H1 (cell line): ENCODE results near the gene RGL1. TPM values are rescaled to one million over a fixed set of nuclear protein-coding genes. Genes with fewer than 3 reads are reported as not detected.

Experiments
- CTCF ChIA-PET: fragments of 300-600 bp; sonication (Branson Sonifier 250); formaldehyde crosslinking; loops from one replicate; lab custom pipeline; 2021; ENCODE audit not compliant: partially characterized antibody; lab: Charles Lee
- POLR2A ChIA-PET: fragments of 300-600 bp; sonication (Branson Sonifier 250); formaldehyde crosslinking; loops from one replicate; lab custom pipeline; 2021; ENCODE audit warnings: inconsistent platforms; ENCODE audit not compliant: partially characterized antibody; lab: Charles Lee
- DNase-seq, 2 experiments: peaks; one replicate each; pipeline versions ENCODE4 v3.0.0 to v3.0.0-alpha.2; 2010 to 2022; ENCODE audit warnings: low spot score in 2 of 2, low read depth in 1 of 2, mixed read lengths in 1 of 2
- FAIRE-seq: peaks from 2 replicates; lab custom pipeline; 2011; peaks lifted over from hg19 to GRCh38; lab: Jason Lieb, UNC
- H2AFZ ChIP-seq: 2 replicates; pipeline ENCODE4 v1.8.1; 2012; ENCODE audit warnings: low read length, inconsistent platforms
- H2AK5ac ChIP-seq: 2 replicates; pipeline ENCODE4 v1.6.1; 2013; ENCODE audit warnings: low read depth, low read length
- H2BK120ac ChIP-seq: replicated peaks from 2 replicates; pipeline ENCODE3; 2013; ENCODE audit warnings: low read depth, low read length, inconsistent platforms
- H2BK12ac ChIP-seq: 2 replicates; pipeline ENCODE4 v1.6.1; 2013; ENCODE audit warnings: low read depth, low read length
- H2BK15ac ChIP-seq: 2 replicates; pipeline ENCODE4 v1.6.1; 2013; ENCODE audit warnings: low read length
- H2BK20ac ChIP-seq: 2 replicates; pipeline ENCODE4 v1.6.1; 2013; ENCODE audit warnings: low read length
- H2BK5ac ChIP-seq: 2 replicates; pipeline ENCODE4 v1.6.1; 2013; ENCODE audit warnings: low read depth, low read length
- H3K14ac ChIP-seq: 2 replicates; pipeline ENCODE4 v1.6.1; 2013; ENCODE audit warnings: inconsistent platforms; ENCODE audit not compliant: insufficient read length
- H3K18ac ChIP-seq: 2 replicates; pipeline ENCODE4 v1.6.1; 2013; ENCODE audit warnings: low read length; ENCODE audit errors: extremely low read depth
- H3K23ac ChIP-seq: 2 replicates; pipeline ENCODE4 v1.6.1; 2013; ENCODE audit warnings: inconsistent platforms; ENCODE audit not compliant: insufficient read length
- H3K23me2 ChIP-seq: 2 replicates; pipeline ENCODE4 v1.6.1; 2013; ENCODE audit warnings: low read depth, low read length
- H3K27ac ChIP-seq: 2 replicates; pipeline ENCODE4 v1.6.1; 2011; ENCODE audit warnings: low read depth, low read length, inconsistent platforms
- H3K27me3 ChIP-seq, 4 experiments: replicated peaks in 1 of 4; 1 replicate in 1 of 4; 2 replicates in 3 of 4; pipeline versions ENCODE4 v1.6.1 to v1.8.1; 2011 to 2013; ENCODE audit warnings: low read length in 3 of 4, mild to moderate bottlenecking in 3 of 4, inconsistent platforms in 2 of 4, mixed read lengths in 2 of 4, moderate library complexity in 1 of 4; ENCODE audit not compliant: control insufficient read depth in 3 of 4, insufficient read depth in 3 of 4; ENCODE audit errors: extremely low read depth in 1 of 4
- H3K36me3 ChIP-seq, 4 experiments: 2 replicates each; pipeline versions ENCODE4 v1.6.1 to v1.8.1; 2011 to 2013; ENCODE audit warnings: mild to moderate bottlenecking in 4 of 4, low read length in 3 of 4, moderate library complexity in 2 of 4, control low read depth in 1 of 4, inconsistent platforms in 1 of 4; ENCODE audit not compliant: insufficient read depth in 4 of 4, control insufficient read depth in 2 of 4
- H3K4ac ChIP-seq: replicated peaks from 2 replicates; pipeline ENCODE3; 2013; ENCODE audit warnings: low read length, low read depth, mixed read lengths, inconsistent platforms; ENCODE audit not compliant: insufficient read length
- H3K4me1 ChIP-seq, 4 experiments: replicated peaks in 1 of 4; 1 replicate in 1 of 4; 2 replicates in 3 of 4; pipeline versions ENCODE4 v1.6.1 to v1.8.1; 2011 to 2013; ENCODE audit warnings: low read length in 3 of 4, inconsistent platforms in 2 of 4, mixed read lengths in 1 of 4; ENCODE audit not compliant: insufficient read depth in 4 of 4, control insufficient read depth in 3 of 4
- H3K4me2 ChIP-seq, 2 experiments: 2 replicates each; pipeline versions ENCODE4 v1.6.1 to v1.8.1; 2011 to 2013; ENCODE audit warnings: low read depth in 2 of 2, low read length in 2 of 2, control low read depth in 1 of 2, inconsistent platforms in 1 of 2, mild to moderate bottlenecking in 1 of 2; ENCODE audit not compliant: insufficient read depth in 1 of 2
- H3K4me3 ChIP-seq, 4 experiments: fragments of 200-600, 300-600 bp in 1 of 4; sonication (generic), shearing (Covaris generic), sonication (Bioruptor Twin) in 1 of 4; 2 replicates each; pipeline versions ENCODE4 v1.5.1 to v1.8.1; 2011 to 2016; ENCODE audit warnings: low read length in 4 of 4, low read depth in 3 of 4, control low read depth in 2 of 4, inconsistent platforms in 2 of 4, mild to moderate bottlenecking in 2 of 4, mixed read lengths in 1 of 4, moderate library complexity in 1 of 4; ENCODE audit not compliant: insufficient read depth in 2 of 4; ENCODE audit errors: extremely low read depth in 1 of 4
- H3K56ac ChIP-seq: replicated peaks from 2 replicates; pipeline ENCODE3; 2013; ENCODE audit warnings: low read depth, mild to moderate bottlenecking, mixed read lengths, low read length, inconsistent platforms; ENCODE audit not compliant: insufficient read length
- H3K79me1 ChIP-seq: 2 replicates; pipeline ENCODE4 v1.6.1; 2013; ENCODE audit warnings: low read depth, low read length, control low read depth
- H3K79me2 ChIP-seq, 2 experiments: 2 replicates each; pipeline versions ENCODE4 v1.6.1 to v1.8.1; 2012 to 2013; ENCODE audit warnings: low read length in 2 of 2, mild to moderate bottlenecking in 2 of 2, inconsistent platforms in 1 of 2; ENCODE audit not compliant: insufficient read depth in 2 of 2, control insufficient read depth in 1 of 2
- H3K9ac ChIP-seq, 4 experiments: replicated peaks in 1 of 4; 1 replicate in 1 of 4; 2 replicates in 3 of 4; pipeline versions ENCODE4 v1.6.1 to v1.8.1; 2011 to 2013; ENCODE audit warnings: low read depth in 3 of 4, low read length in 3 of 4, control low read depth in 2 of 4, mild to moderate bottlenecking in 2 of 4, moderate library complexity in 2 of 4, inconsistent platforms in 1 of 4; ENCODE audit errors: extremely low read depth in 1 of 4
- H3K9me3 ChIP-seq, 2 experiments: 2 replicates each; pipeline versions ENCODE4 v1.6.1 to v1.8.1; 2012 to 2013; ENCODE audit warnings: mild to moderate bottlenecking in 2 of 2, moderate library complexity in 2 of 2, control low read depth in 1 of 2, inconsistent platforms in 1 of 2, low read depth in 1 of 2, low read length in 1 of 2, mixed read lengths in 1 of 2; ENCODE audit not compliant: insufficient read depth in 2 of 2
- H4K20me1 ChIP-seq, 2 experiments: replicated peaks in 1 of 2; 2 replicates each; pipeline versions ENCODE3 to v1.8.1; 2011 to 2013; ENCODE audit warnings: inconsistent platforms in 2 of 2, low read length in 2 of 2, mild to moderate bottlenecking in 1 of 2; ENCODE audit not compliant: insufficient read depth in 2 of 2, control insufficient read depth in 1 of 2
- H4K5ac ChIP-seq: 2 replicates; pipeline ENCODE4 v1.6.1; 2013; ENCODE audit warnings: low read length, low read depth, mixed read lengths, inconsistent platforms; ENCODE audit not compliant: insufficient read length
- H4K8ac ChIP-seq: 2 replicates; pipeline ENCODE4 v1.8.0; 2013; ENCODE audit warnings: mild to moderate bottlenecking, moderate library complexity, low read length, inconsistent platforms; ENCODE audit not compliant: insufficient read depth; ENCODE audit errors: extremely low read depth
- H4K91ac ChIP-seq: replicated peaks from 2 replicates; pipeline ENCODE3; 2013; ENCODE audit warnings: low read length, mixed read lengths, inconsistent platforms; ENCODE audit not compliant: insufficient read length
- BACH1 ChIP-seq: IDR thresholded peaks from 2 replicates; pipeline ENCODE4 v1.6.1; 2012; ENCODE audit warnings: low read length, improper control_type of control experiment
- CBX5 ChIP-seq: fragments of 300-800, 300-1000 bp; sonication (generic); IDR thresholded peaks from 2 replicates; pipeline ENCODE4 v1.7.1; 2016; ENCODE audit warnings: antibody characterized with exemption, low read length, low read depth
- EP300 ChIP-seq, 2 experiments: IDR thresholded peaks; 1 replicate in 1 of 2; 2 replicates in 1 of 2; pipeline ENCODE4 v1.6.1; 2011 to 2012; ENCODE audit warnings: low read depth in 2 of 2, low read length in 2 of 2, mild to moderate bottlenecking in 2 of 2, borderline replicate concordance in 1 of 2, inconsistent platforms in 1 of 2, moderate library complexity in 1 of 2
- FOSL1 ChIP-seq: IDR thresholded peaks from 2 replicates; pipeline ENCODE4 v1.6.1; 2011; ENCODE audit warnings: mild to moderate bottlenecking, low read depth, low read length, moderate library complexity; ENCODE audit not compliant: insufficient read depth
- HDAC6 ChIP-seq: IDR thresholded peaks from one replicate; pipeline ENCODE4 v1.7.1; 2012; ENCODE audit warnings: low read depth, mild to moderate bottlenecking, inconsistent platforms, low read length, moderate library complexity
- JUND ChIP-seq: IDR thresholded peaks from 2 replicates; pipeline ENCODE4 v1.6.1; 2011; ENCODE audit warnings: mild to moderate bottlenecking, improper control_type of control experiment, low read length
- POLR2AphosphoS5 ChIP-seq: IDR thresholded peaks from 2 replicates; pipeline ENCODE4 v1.6.1; 2011; ENCODE audit warnings: low read depth, low read length
- SAP30 ChIP-seq: fragments of 300-600 bp; sonication (generic); IDR thresholded peaks from 2 replicates; pipeline ENCODE4 v1.7.1; 2012; ENCODE audit warnings: low read length, moderate library complexity, mild to moderate bottlenecking, inconsistent platforms; ENCODE audit not compliant: insufficient read depth, insufficient replicate concordance
- TAF1 ChIP-seq: IDR thresholded peaks from 2 replicates; pipeline ENCODE4 v1.6.1; 2011; ENCODE audit warnings: mild to moderate bottlenecking, low read depth, low read length
- TCF12 ChIP-seq: IDR thresholded peaks from 2 replicates; pipeline ENCODE4 v1.6.1; 2011; ENCODE audit warnings: low read depth, mild to moderate bottlenecking, low read length
- TEAD4 ChIP-seq: IDR thresholded peaks from 2 replicates; pipeline ENCODE4 v1.6.1; 2012; ENCODE audit warnings: low read depth, low read length, inconsistent platforms, mixed read lengths
- YY1 ChIP-seq: IDR thresholded peaks from 2 replicates; pipeline ENCODE4 v1.6.1; 2011; ENCODE audit warnings: low read depth, mild to moderate bottlenecking, low read length
- WGBS, 2 experiments: shearing (Covaris generic) in 1 of 2; methylation state at CpG; one replicate each; pipeline versions ENCODE4 v1.1.6 to v1.1.7; 2013 to 2015; ENCODE audit warnings: low lambda C conversion rate in 2 of 2, mixed read lengths in 2 of 2, inconsistent platforms in 1 of 2, low coverage in 1 of 2, missing lambda C conversion rate in 1 of 2; ENCODE audit not compliant: insufficient replicate concordance in 2 of 2, insufficient coverage in 1 of 2, insufficient read length in 1 of 2; ENCODE audit errors: extremely low coverage in 1 of 2, missing lambda C conversion rate in 1 of 2; 5-methylcytosine and 5-hydroxymethylcytosine counted together
- polyA plus RNA-seq, 7 experiments: library from polyadenylated mRNA; depleted of rRNA in 3 of 7; stranded (reverse) in 5 of 7; unstranded in 2 of 7; fragments of >200 nt in 5 of 7; fragments of 200-250 nt in 2 of 7; gene quantifications; 1 replicate in 5 of 7; 2 replicates in 1 of 7; 4 replicates in 1 of 7; pipeline versions ENCODE4 v1.2.1 to v1.2.3, GENCODE V29; 2011 to 2013; ENCODE audit warnings: missing spikeins in 2 of 7, mixed read lengths in 2 of 7
- total RNA-seq: library from RNA; stranded (reverse); fragmentation: NEBNext Ultra II Directional; extraction: Animal tissue kit (Norgen Biotek cat#: 25700); gene quantifications from 2 replicates; pipeline ENCODE4 v1.2.1, GENCODE V29; 2021

Gene RGL1
- total and polyA plus RNA-seq, 2 of the 8 experiments (the other 6 are each of a cell fraction or from before 2014, with no cell fraction given) = 0.98 to 2.4 TPM

- no peak overlapping the region for H3K56ac ChIP-seq
- H4K91ac ChIP-seq = no peak overlapping the region
- no peak overlapping the region for H2BK20ac ChIP-seq
- H2BK15ac ChIP-seq = no peak overlapping the region
- WGBS, 2 experiments = 81% methylated on average over 2 of the region's 2 CpGs; no CpG with 5 or more reads in 1 of the 2 experiments
- FAIRE-seq (no peak), DNase-seq (no peak)
- H3K14ac ChIP-seq = no peak overlapping the region
- no peak overlapping the region for H3K4me2 ChIP-seq
- H2AK5ac ChIP-seq = no peak overlapping the region
- H4K5ac ChIP-seq = no peak overlapping the region
- no peak overlapping the region for H3K4ac ChIP-seq
- no peaks in the 10 kb centered on the region for H3K79me1 ChIP-seq
- no peaks in the 10 kb centered on the region for H3K79me2 ChIP-seq
- no peaks in the 10 kb centered on the region for H3K9me3 ChIP-seq
- no peak overlapping the region for H2BK120ac ChIP-seq
- ChIA-PET CTCF (interaction anchor here (0.7 to 2.0 kb wide), 3 partner anchors 42 to 880 kb away, joined by 3 to 4 read pairs (median 3); no protein-coding TSS in a partner anchor), POLR2A (no interaction called here)
- no peak overlapping the region for H3K23ac ChIP-seq
- H3K27ac ChIP-seq = no peak overlapping the region
- H4K8ac ChIP-seq = no peak overlapping the region
- no peak overlapping the region for H2BK12ac ChIP-seq
- H3K27me3 ChIP-seq = no peaks in the 10 kb centered on the region
- H3K4me3 ChIP-seq = no peak overlapping the region
- H2AFZ ChIP-seq = no peak overlapping the region
- no peak overlapping the region for H3K9ac ChIP-seq
- TF ChIP-seq EP300 (IDR thresholded peaks at IDR 0.05; ENCODE audit: borderline replicate concordance in 1 of 2, low read depth in 2 of 2, low read length in 2 of 2) (no peak), SAP30 (no peak), CBX5 (no peak), BACH1 (no peak), TAF1 (no peak), HDAC6 (no peak), POLR2AphosphoS5 (no peak), JUND (no peak), YY1 (no peak), TEAD4 (no peak), TCF12 (no peak), FOSL1 (no peak)
- H2BK5ac ChIP-seq = no peak overlapping the region
- H4K20me1 ChIP-seq = no peaks in the 10 kb centered on the region
- H3K18ac ChIP-seq = no peak overlapping the region
- H3K23me2 ChIP-seq = no peaks in the 10 kb centered on the region
- no peaks in the 10 kb centered on the region for H3K4me1 ChIP-seq
- H3K36me3 ChIP-seq = no peaks in the 10 kb centered on the region
These were observed 37.9 kb downstream of the RGL1 start for GRCh38 chr1:183842795-183843144.
